AG04450 (cell line): Measurements from ENCODE around the gene ARFGAP2. TPM values are rescaled to one million over a fixed set of nuclear protein-coding genes. Genes with fewer than 3 reads are reported as not detected.

Experiments
- CTCF ChIA-PET: fragments of 300-600, 350-600 bp; formaldehyde crosslinking; extraction: SDS; loops from one replicate; lab custom pipeline; 2022; ENCODE audit warnings: antibody characterized with exemption, inconsistent platforms; lab: Charles Lee
- POLR2A ChIA-PET: fragments of 350-600 bp; formaldehyde crosslinking; extraction: SDS; loops from one replicate; lab custom pipeline; 2021; ENCODE audit warnings: antibody characterized with exemption, inconsistent platforms; lab: Yijun Ruan, JAX
- DNase-seq: peaks from one replicate; pipeline ENCODE4 v3.0.0-alpha.2; 2011; ENCODE audit warnings: low read depth, low spot score
- H3K27ac ChIP-seq: one replicate; pipeline ENCODE4 v1.5.1; 2012; ENCODE audit warnings: low read depth, low read length, control low read depth
- H3K27me3 ChIP-seq: one replicate; pipeline ENCODE4 v1.6.0; 2012; ENCODE audit warnings: low read length; ENCODE audit not compliant: control insufficient read depth, insufficient read depth
- H3K4me3 ChIP-seq: 2 replicates; pipeline ENCODE4 v1.5.1; 2011; ENCODE audit warnings: mild to moderate bottlenecking, low read depth, low read length, control low read depth
- H3K9me3 ChIP-seq: 2 replicates; pipeline ENCODE4 v1.5.1; 2012; ENCODE audit warnings: low read length; ENCODE audit not compliant: control insufficient read depth, insufficient read depth
- polyA plus RNA-seq: library from polyadenylated mRNA; depleted of rRNA; stranded (reverse); fragments of >200 nt; gene quantifications from 2 replicates; pipeline ENCODE4 v1.2.3, GENCODE V29; 2011
- TF ChIP-seq, protein P1 (sequence below): IDR thresholded peaks from 2 replicates; pipeline ENCODE4 v1.5.1; 2011; ENCODE audit warnings: low read depth, low read length, control low read depth, inconsistent platforms

ARFGAP2 gene
- polyA plus RNA-seq, 1 experiment: 38.6 TPM

- TF ChIP-seq, protein P1, sequence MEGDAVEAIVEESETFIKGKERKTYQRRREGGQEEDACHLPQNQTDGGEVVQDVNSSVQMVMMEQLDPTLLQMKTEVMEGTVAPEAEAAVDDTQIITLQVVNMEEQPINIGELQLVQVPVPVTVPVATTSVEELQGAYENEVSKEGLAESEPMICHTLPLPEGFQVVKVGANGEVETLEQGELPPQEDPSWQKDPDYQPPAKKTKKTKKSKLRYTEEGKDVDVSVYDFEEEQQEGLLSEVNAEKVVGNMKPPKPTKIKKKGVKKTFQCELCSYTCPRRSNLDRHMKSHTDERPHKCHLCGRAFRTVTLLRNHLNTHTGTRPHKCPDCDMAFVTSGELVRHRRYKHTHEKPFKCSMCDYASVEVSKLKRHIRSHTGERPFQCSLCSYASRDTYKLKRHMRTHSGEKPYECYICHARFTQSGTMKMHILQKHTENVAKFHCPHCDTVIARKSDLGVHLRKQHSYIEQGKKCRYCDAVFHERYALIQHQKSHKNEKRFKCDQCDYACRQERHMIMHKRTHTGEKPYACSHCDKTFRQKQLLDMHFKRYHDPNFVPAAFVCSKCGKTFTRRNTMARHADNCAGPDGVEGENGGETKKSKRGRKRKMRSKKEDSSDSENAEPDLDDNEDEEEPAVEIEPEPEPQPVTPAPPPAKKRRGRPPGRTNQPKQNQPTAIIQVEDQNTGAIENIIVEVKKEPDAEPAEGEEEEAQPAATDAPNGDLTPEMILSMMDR: no peak
- no peaks in the 10 kb centered on the region for H3K27me3 ChIP-seq
- H3K27ac ChIP-seq: no peak overlapping the region
- ChIA-PET CTCF (no interaction called here), POLR2A (no interaction called here)
- no peaks in the 10 kb centered on the region for H3K9me3 ChIP-seq
- no peak for DNase-seq
- H3K4me3 ChIP-seq: no peak overlapping the region
Observed at GRCh38 chr11:47132981-47133380, 43.7 kb downstream of the ARFGAP2 start.

DNA sequence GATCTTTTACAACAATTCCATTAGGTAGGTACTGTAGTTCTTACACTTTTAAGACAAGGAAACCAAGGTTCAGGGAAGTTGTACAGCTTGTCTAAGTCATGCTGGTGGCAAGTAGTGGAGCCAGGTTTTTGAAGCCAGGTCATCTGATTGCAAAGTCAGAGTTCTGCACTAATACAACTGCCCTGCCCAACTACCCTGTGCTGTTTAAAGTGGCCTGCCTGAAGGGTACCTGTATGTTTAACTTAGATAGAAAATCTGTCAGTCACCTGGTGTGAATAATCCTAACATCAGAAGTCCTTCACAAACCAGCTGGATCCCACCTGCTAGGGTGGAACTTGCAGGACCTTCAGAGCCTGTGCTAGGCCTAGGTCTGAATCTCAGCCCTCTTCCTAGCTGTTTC lies 44.2 kb downstream of the ARFGAP2 start:
- TF ChIP-seq, protein P1: no peak
- no peaks in the 10 kb centered on the region for H3K9me3 ChIP-seq
- ChIA-PET POLR2A (no interaction called here), CTCF (no interaction called here)
- no peak overlapping the region for H3K4me3 ChIP-seq
- H3K27ac ChIP-seq: no peak overlapping the region
- no peak for DNase-seq
- H3K27me3 ChIP-seq: no peaks in the 10 kb centered on the region

GRCh38 chr11:47131136-47131535 lies 45.5 kb downstream of the ARFGAP2 start:
- H3K27me3 ChIP-seq: no peaks in the 10 kb centered on the region
- H3K27ac ChIP-seq: no peak overlapping the region
- no peak overlapping the region for H3K4me3 ChIP-seq
- POLR2A ChIA-PET: no interaction called here
- TF ChIP-seq, protein P1: no peak
- CTCF ChIA-PET: interaction anchor here (1.0 kb wide), 1 partner anchor 22 kb away, joined by 3 read pairs; no protein-coding TSS in a partner anchor
- no peak for DNase-seq
- H3K9me3 ChIP-seq: no peaks in the 10 kb centered on the region

- H3K27me3 ChIP-seq: no peaks in the 10 kb centered on the region
- TF ChIP-seq, protein P1: no peak
- H3K4me3 ChIP-seq: no peak overlapping the region
- CTCF ChIA-PET: interaction anchor here (1.0 kb wide), 1 partner anchor 22 kb away, joined by 3 read pairs; no protein-coding TSS in a partner anchor
- POLR2A ChIA-PET: no interaction called here
- no peaks in the 10 kb centered on the region for H3K9me3 ChIP-seq
- H3K27ac ChIP-seq: no peak overlapping the region
- DNase-seq: no peak
Observed at GRCh38 chr11:47130543-47130942, 46.1 kb downstream of the ARFGAP2 start.

- CTCF ChIA-PET: no interaction called here
Observed at GRCh38 chr11:47127213-47127612, 49.5 kb downstream of the ARFGAP2 start.

More at GRCh38 chr11:47127213-47127612, 49.5 kb downstream of the ARFGAP2 start:
- TF ChIP-seq, protein P1: no peak
- Histone ChIP-seq H3K27me3 (no peaks in the 10 kb centered on the region), H3K27ac (no peak overlapping the region), H3K9me3 (no peaks in the 10 kb centered on the region), H3K4me3 (no peak overlapping the region)
- no peak for DNase-seq
- POLR2A ChIA-PET: no interaction called here
